ENCODE data around the gene PSMB3.

PSMB3 gene

GRCh38 chr17:38746004-38746848, 6.3 kb upstream of the PSMB3 start:
- no peak for TF ChIP-seq POLR2A (IDR thresholded peaks at IDR 0.05; ENCODE audit: low read length)
- TF ChIP-seq GATA1 (IDR thresholded peaks at IDR 0.05; ENCODE audit: low read depth, low read length) = no peak
- DNase-seq = no peak

- DNase-seq = no peak
- TF ChIP-seq GATA1 (IDR thresholded peaks at IDR 0.05; ENCODE audit: low read depth, low read length) = no peak
- TF ChIP-seq POLR2A (IDR thresholded peaks at IDR 0.05; ENCODE audit: low read length) = no peak
Observed at GRCh38 chr17:38746849-38747462, 5.6 kb upstream of the PSMB3 start.

GRCh38 chr17:38747463-38748148, 4.9 kb upstream of the PSMB3 start:
- DNase-seq = no peak
- TF ChIP-seq POLR2A (IDR thresholded peaks at IDR 0.05; ENCODE audit: low read length) (no peak), GATA1 (IDR thresholded peaks at IDR 0.05; ENCODE audit: low read depth, low read length) (no peak)

GRCh38 chr17:38748149-38748891, 4.2 kb upstream of the PSMB3 start, which contains the start of gene PCGF2:
PCGF2 (minus strand) TSS chr17:38748336; CDS start chr17:38740402, 7,934 bp downstream.
- TF ChIP-seq GATA1 (IDR thresholded peaks at IDR 0.05; ENCODE audit: low read depth, low read length) = no peak
- TF ChIP-seq POLR2A (IDR thresholded peaks at IDR 0.05; ENCODE audit: low read length) = no peak
- DNase-seq = no peak

- DNase-seq = no peak
- TF ChIP-seq POLR2A (IDR thresholded peaks at IDR 0.05; ENCODE audit: low read length) (no peak), GATA1 (IDR thresholded peaks at IDR 0.05; ENCODE audit: low read depth, low read length) (no peak)
Observed at GRCh38 chr17:38748892-38749222, 3.7 kb upstream of the PSMB3 start.

- no peak for TF ChIP-seq POLR2A (IDR thresholded peaks at IDR 0.05; ENCODE audit: low read length)
- DNase-seq = peak; percentile 31 to 41
Observed at GRCh38 chr17:38749223-38750043, 3.1 kb upstream of the PSMB3 start.

GRCh38 chr17:38750044-38750311, 2.6 kb upstream of the PSMB3 start:
- TF ChIP-seq POLR2A (IDR thresholded peaks at IDR 0.05; ENCODE audit: low read length) = no peak
- TF ChIP-seq GATA1 (IDR thresholded peaks at IDR 0.05; ENCODE audit: low read depth, low read length) = no peak
- DNase-seq = no peak

GRCh38 chr17:38750312-38751121, 2.0 kb upstream of the PSMB3 start:
- TF ChIP-seq POLR2A (IDR thresholded peaks at IDR 0.05; ENCODE audit: low read length) = no peak
- no peak for TF ChIP-seq GATA1 (IDR thresholded peaks at IDR 0.05; ENCODE audit: low read depth, low read length)
- peak; percentile 46 to 47 for DNase-seq

GRCh38 chr17:38751144-38751807, 1.3 kb upstream of the PSMB3 start:
- TF ChIP-seq POLR2A (IDR thresholded peaks at IDR 0.05; ENCODE audit: low read length) (no peak), GATA1 (IDR thresholded peaks at IDR 0.05; ENCODE audit: low read depth, low read length) (no peak)
- no peak for DNase-seq

- TF ChIP-seq POLR2A (IDR thresholded peaks at IDR 0.05; ENCODE audit: low read length) (no peak), GATA1 (IDR thresholded peaks at IDR 0.05; ENCODE audit: low read depth, low read length) (no peak)
- DNase-seq = peak; percentile 88 to 94
Observed at GRCh38 chr17:38751808-38752307, 683 bp upstream of the PSMB3 start.

GRCh38 chr17:38753071-38753506, 548 bp downstream of the PSMB3 start:
- peak; percentile 41 to 59 for DNase-seq
- TF ChIP-seq GATA1 (IDR thresholded peaks at IDR 0.05; ENCODE audit: low read depth, low read length) (no peak), POLR2A (IDR thresholded peaks at IDR 0.05; ENCODE audit: low read length) (no peak)

- TF ChIP-seq POLR2A (IDR thresholded peaks at IDR 0.05; ENCODE audit: low read length) (no peak), GATA1 (IDR thresholded peaks at IDR 0.05; ENCODE audit: low read depth, low read length) (no peak)
- DNase-seq = peak; percentile 62 to 66
Observed at GRCh38 chr17:38761612-38762011, 9.1 kb downstream of the PSMB3 start.
